Heart left ventricle (tissue), 13 donors: ENCODE results near the gene PIP5K1C.

Experiments
- CTCF ChIP-seq, 12 donors: fragments of 200-600 bp; sonication (generic) in 4 of 12; IDR thresholded peaks; one replicate each; pipeline versions ENCODE4 v1.5.0 to v1.8.0; 2018 to 2022; ENCODE audit warnings: antibody characterized with exemption in 12 of 12, mild to moderate bottlenecking in 5 of 12
- POLR2A ChIP-seq, 2 donors: fragments of 450-650 bp; IDR thresholded peaks; one replicate each; pipeline ENCODE4 v1.6.1; 2017; ENCODE audit warnings: antibody characterized with exemption in 2 of 2, mild to moderate bottlenecking in 2 of 2, moderate library complexity in 2 of 2
- donor health status: ischemic (EF 13 %, LVEDD 7.1; RV severe dilation, severe dysfunction).
- donor health status: DM: no; HTN: yes; CAD: no.
- donor health status: DM: no; HTN: no; CAD: no.
- donor health status: ischemic (EF 25% LVEDD 6.9; RV normal size, moderate dysfunction).
- donor health status: ischemic (EF 25% LVEDD 5.7; RV mildly dilated, moderate dysfunction).
- donor health status: ischemic (EF 35%, LVEDD 5.7; RV mildly dilated, moderate dysfunction).
- donor health status: nonischemic (EF 11% LVEDD 7.7; RV severe dilation, severe dysfunction).
- donor health status: DM: yes; HTN: yes; CAD: no.
- donor health status: PGD.
- donor health status: ischemic (EF 29% LVEDD 5.4; RV normal size, mild dysfunction).
- donor health status: nonischemic (EF 23%, LVEDD 6.1; RV moderate dilation, normal function).

DNA sequence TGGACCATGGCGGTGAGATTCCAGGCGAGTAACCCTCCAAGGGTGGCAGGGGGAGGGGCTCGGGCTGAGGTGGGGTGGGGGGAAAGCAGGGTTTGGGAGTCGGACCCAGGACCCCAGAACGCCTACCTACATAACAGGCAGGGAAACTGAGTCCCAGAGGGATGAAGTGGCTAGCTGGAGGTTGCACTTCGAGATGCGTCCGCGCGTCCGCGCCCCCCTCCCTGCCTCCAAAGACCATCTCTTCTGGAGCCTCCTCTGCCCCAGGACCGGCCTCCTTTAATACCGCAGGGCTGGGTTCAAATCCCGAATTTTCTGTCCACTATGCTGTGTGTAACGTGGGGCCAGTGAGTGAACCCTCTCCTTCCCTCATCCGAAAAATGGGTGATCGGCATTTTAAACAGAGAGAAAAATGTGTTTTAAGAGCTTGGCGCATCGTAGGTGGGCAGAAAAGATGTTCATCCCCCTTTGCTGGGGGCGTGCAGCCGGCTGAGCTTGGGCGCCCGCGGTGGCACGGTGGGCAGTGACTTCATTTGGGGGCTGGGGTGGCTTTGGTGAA, 21.7 kb upstream of the PIP5K1C start:
- TF ChIP-seq CTCF (IDR thresholded peaks at IDR 0.05) (no peak), POLR2A (IDR thresholded peaks at IDR 0.05) (no peak)
